Nephron (organoid): ENCODE data around the gene TOPBP1.

Source experiments
- H3K27ac Mint-ChIP-seq, 3 experiments: 2 replicates each; pipeline ENCODE4 v1.8.0; 2020; ENCODE audit warnings: mixed read lengths in 3 of 3, mild to moderate bottlenecking in 2 of 3, moderate library complexity in 1 of 3
- H3K27me3 Mint-ChIP-seq: 2 replicates; pipeline ENCODE4 v1.8.0; 2021; ENCODE audit warnings: low read depth, mild to moderate bottlenecking, moderate library complexity, mixed read lengths
- H3K36me3 Mint-ChIP-seq: 2 replicates; pipeline ENCODE4 v1.8.0; 2020; ENCODE audit warnings: low read depth, mixed read lengths
- H3K4me1 Mint-ChIP-seq: 2 replicates; pipeline ENCODE4 v1.8.0; 2020; ENCODE audit warnings: mixed read lengths
- H3K4me3 Mint-ChIP-seq, 3 experiments: 2 replicates each; pipeline ENCODE4 v1.8.0; 2020; ENCODE audit warnings: mild to moderate bottlenecking in 3 of 3, mixed read lengths in 3 of 3, moderate library complexity in 2 of 3
- H3K9me3 Mint-ChIP-seq: 2 replicates; pipeline ENCODE4 v1.8.0; 2020; ENCODE audit warnings: mixed read lengths
- CTCF ChIP-seq, 3 experiments: fragments of 200-600 bp; sonication (generic); IDR thresholded peaks; one replicate each; pipeline ENCODE4 v1.5.0; 2021; ENCODE audit warnings: antibody characterized with exemption in 3 of 3; ENCODE audit not compliant: unreplicated experiment in 3 of 3

TOPBP1 gene

GRCh38 chr3:133570937-133571320 lies 90.8 kb downstream of the TOPBP1 start:
- H3K9me3 Mint-ChIP-seq = no peaks in the 10 kb centered on the region
- H3K4me3 Mint-ChIP-seq = no peak overlapping the region
- peaks cover 5% of the 10 kb centered on the region for H3K36me3 Mint-ChIP-seq
- peaks cover 33% of the 10 kb centered on the region for H3K4me1 Mint-ChIP-seq
- no peaks in the 10 kb centered on the region for H3K27me3 Mint-ChIP-seq
- no peak for TF ChIP-seq CTCF (IDR thresholded peaks at IDR 0.05; ENCODE audit: unreplicated experiment in 3 of 3)
- peak overlapping the region; percentile 76 to 89 (median 86) for H3K27ac Mint-ChIP-seq

- Mint-ChIP-seq H3K27ac (peak overlapping the region; percentile 82 to 89 (median 86)), H3K9me3 (no peaks in the 10 kb centered on the region), H3K27me3 (no peaks in the 10 kb centered on the region), H3K36me3 (peaks cover 3% of the 10 kb centered on the region), H3K4me1 (peaks cover 29% of the 10 kb centered on the region), H3K4me3 (peak overlapping the region in 1 of 3 experiments; percentile 7)
- TF ChIP-seq CTCF (IDR thresholded peaks at IDR 0.05; ENCODE audit: unreplicated experiment in 3 of 3) = no peak
Observed at GRCh38 chr3:133570139-133570936, 91.4 kb downstream of the TOPBP1 start.

GRCh38 chr3:133568294-133569014 lies 93.3 kb downstream of the TOPBP1 start:
- H3K36me3 Mint-ChIP-seq = no peaks in the 10 kb centered on the region
- peaks cover 6% of the 10 kb centered on the region for H3K27me3 Mint-ChIP-seq
- no peak for TF ChIP-seq CTCF (IDR thresholded peaks at IDR 0.05; ENCODE audit: unreplicated experiment in 3 of 3)
- peaks cover 30% of the 10 kb centered on the region for H3K4me1 Mint-ChIP-seq
- H3K27ac Mint-ChIP-seq = peak overlapping the region in 1 of 3 experiments; percentile 10
- H3K4me3 Mint-ChIP-seq = no peak overlapping the region
- H3K9me3 Mint-ChIP-seq = no peaks in the 10 kb centered on the region

GRCh38 chr3:133563816-133564215 lies 97.9 kb downstream of the TOPBP1 start:
- H3K9me3 Mint-ChIP-seq = no peaks in the 10 kb centered on the region
- H3K27ac Mint-ChIP-seq = no peak overlapping the region

GRCh38 chr3:133563186-133563591 lies 98.6 kb downstream of the TOPBP1 start:
- Mint-ChIP-seq H3K9me3 (peaks cover 6% of the 10 kb centered on the region), H3K4me1 (peaks cover 11% of the 10 kb centered on the region), H3K36me3 (no peaks in the 10 kb centered on the region), H3K27ac (no peak overlapping the region), H3K27me3 (peaks cover 14% of the 10 kb centered on the region), H3K4me3 (no peak overlapping the region)
- TF ChIP-seq CTCF (IDR thresholded peaks at IDR 0.05; ENCODE audit: unreplicated experiment in 3 of 3) = no peak

More at GRCh38 chr3:133563816-133564215, 97.9 kb downstream of the TOPBP1 start:
- no peak for TF ChIP-seq CTCF (IDR thresholded peaks at IDR 0.05; ENCODE audit: unreplicated experiment in 3 of 3)
- Mint-ChIP-seq H3K4me1 (peaks cover 11% of the 10 kb centered on the region), H3K4me3 (no peak overlapping the region), H3K36me3 (no peaks in the 10 kb centered on the region), H3K27me3 (peaks cover 14% of the 10 kb centered on the region)
